Activated CD8-positive, alpha-beta memory T cell treated with anti-CD3 and anti-CD28 coated beads for 1 hour (primary cell): ENCODE results near the gene ADH4.
"Not testable (repeated sequence)": the region's sequence is repeated elsewhere in the genome, so short reads cannot be mapped to it uniquely, and the experiment has no call there.

Source experiments
- DNase-seq, 2 donors: peaks; one replicate each; pipeline ENCODE4 v3.0.0-alpha.2; 2020; ENCODE audit warnings: low read depth in 1 of 2; ENCODE audit errors: extremely low read depth in 1 of 2

The ADH4 gene

GRCh38 chr4:99135541-99136162, 8.4 kb downstream of the ADH4 start:
- no peak for DNase-seq

- DNase-seq, result no peak
Observed at GRCh38 chr4:99134586-99134985, 9.5 kb downstream of the ADH4 start.

- no peak for DNase-seq
Observed at GRCh38 chr4:99131378-99131777, 12.7 kb downstream of the ADH4 start.

GRCh38 chr4:99126376-99126775, 17.7 kb downstream of the ADH4 start:
- no peak for DNase-seq

GRCh38 chr4:99121008-99121407, 23.1 kb downstream of the ADH4 start:
- DNase-seq, result no peak

- no peak for DNase-seq
Observed at GRCh38 chr4:99120501-99120900, 23.6 kb downstream of the ADH4 start.

- DNase-seq, result no peak
Observed at GRCh38 chr4:99117876-99118693, 26.0 kb downstream of the ADH4 start.

GRCh38 chr4:99117122-99117841, 26.8 kb downstream of the ADH4 start:
- DNase-seq, result not testable (repeated sequence)

- not testable (repeated sequence) for DNase-seq
Observed at GRCh38 chr4:99109286-99109685, 34.8 kb downstream of the ADH4 start.

GRCh38 chr4:99104153-99104552, 39.9 kb downstream of the ADH4 start:
- no peak for DNase-seq

- no peak for DNase-seq
Observed at GRCh38 chr4:99103166-99103565, 40.9 kb downstream of the ADH4 start.

- DNase-seq, result no peak
Observed at GRCh38 chr4:99102634-99103033, 41.5 kb downstream of the ADH4 start.

- DNase-seq, result no peak
Observed at GRCh38 chr4:99100876-99101275, 43.2 kb downstream of the ADH4 start.

- DNase-seq, result not testable (repeated sequence)
Observed at GRCh38 chr4:99099814-99100213, 44.3 kb downstream of the ADH4 start.

- DNase-seq, result no peak
Observed at GRCh38 chr4:99099311-99099710, 44.8 kb downstream of the ADH4 start.

GRCh38 chr4:99091841-99092240, 52.3 kb downstream of the ADH4 start:
- DNase-seq, result not testable (repeated sequence)

- no peak for DNase-seq
Observed at GRCh38 chr4:99091216-99091575, 52.9 kb downstream of the ADH4 start.

- DNase-seq, result no peak
Observed at GRCh38 chr4:99090481-99091215, 53.4 kb downstream of the ADH4 start.

GRCh38 chr4:99088481-99089365, 55.4 kb downstream of the ADH4 start, which contains the start of gene ADH5:
ADH5 (minus strand) TSS chr4:99088788; CDS start chr4:99088700, 88 bp downstream.
- DNase-seq, result peak; percentile 77 to 91

GRCh38 chr4:99088023-99088449, 56.1 kb downstream of the ADH4 start:
- DNase-seq, result no peak
